ENCODE data around the gene AP1S1.
"Not testable (repeated sequence)": the region's sequence is repeated elsewhere in the genome, so short reads cannot be mapped to it uniquely, and the experiment has no call there.

The AP1S1 gene

GRCh38 chr7:101202603-101202918, 48.3 kb downstream of the AP1S1 start:
- DNase-seq: no peak

DNA sequence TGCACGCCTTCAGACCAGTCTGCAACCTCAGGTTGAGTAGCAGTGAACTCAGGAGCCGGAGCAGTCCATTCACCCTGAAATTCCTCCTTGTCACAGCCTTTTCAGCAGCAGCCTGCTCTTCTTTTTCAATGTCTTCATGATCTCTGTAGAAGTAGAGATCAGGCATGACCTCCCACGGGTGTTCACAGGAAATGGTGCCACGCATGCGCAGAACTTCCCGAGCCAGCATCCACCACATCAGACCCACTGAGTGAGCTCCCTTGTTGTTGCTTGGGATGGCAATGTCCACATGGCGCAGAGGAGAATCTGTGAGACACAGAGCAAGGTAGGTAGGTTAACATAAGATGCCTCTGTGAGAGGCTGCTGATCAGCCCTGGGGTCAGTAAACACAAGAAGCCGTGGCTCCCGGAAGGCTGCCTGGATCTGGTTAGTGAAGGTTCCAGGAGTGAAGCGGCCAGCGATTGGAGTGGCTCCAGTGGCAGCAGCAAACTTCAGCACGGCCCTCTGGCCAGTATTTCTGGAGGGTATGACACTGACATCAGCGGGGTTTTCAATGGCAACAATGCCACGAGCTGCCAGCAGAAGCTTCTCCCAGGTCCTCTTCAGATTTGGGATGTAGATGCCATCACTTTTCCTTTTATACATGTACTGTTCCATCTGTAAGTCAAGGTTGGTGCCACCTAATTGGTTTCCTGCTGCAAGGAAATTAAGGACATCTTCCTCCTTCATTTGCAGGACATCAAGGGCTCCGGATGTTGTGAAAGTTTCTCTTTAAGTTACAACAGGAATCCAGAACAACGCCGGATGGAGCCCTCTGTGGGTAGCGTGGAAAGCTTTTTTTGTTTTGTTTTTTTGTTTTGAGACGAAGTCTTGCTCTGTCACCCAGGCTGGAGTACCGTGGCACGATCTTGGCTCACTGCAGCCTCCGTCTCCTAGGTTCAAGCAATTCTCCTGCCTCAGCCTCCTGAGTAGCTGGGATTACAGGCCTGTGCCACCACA, 49.8 kb downstream of the AP1S1 start:
- not testable (repeated sequence) for DNase-seq

DNA sequence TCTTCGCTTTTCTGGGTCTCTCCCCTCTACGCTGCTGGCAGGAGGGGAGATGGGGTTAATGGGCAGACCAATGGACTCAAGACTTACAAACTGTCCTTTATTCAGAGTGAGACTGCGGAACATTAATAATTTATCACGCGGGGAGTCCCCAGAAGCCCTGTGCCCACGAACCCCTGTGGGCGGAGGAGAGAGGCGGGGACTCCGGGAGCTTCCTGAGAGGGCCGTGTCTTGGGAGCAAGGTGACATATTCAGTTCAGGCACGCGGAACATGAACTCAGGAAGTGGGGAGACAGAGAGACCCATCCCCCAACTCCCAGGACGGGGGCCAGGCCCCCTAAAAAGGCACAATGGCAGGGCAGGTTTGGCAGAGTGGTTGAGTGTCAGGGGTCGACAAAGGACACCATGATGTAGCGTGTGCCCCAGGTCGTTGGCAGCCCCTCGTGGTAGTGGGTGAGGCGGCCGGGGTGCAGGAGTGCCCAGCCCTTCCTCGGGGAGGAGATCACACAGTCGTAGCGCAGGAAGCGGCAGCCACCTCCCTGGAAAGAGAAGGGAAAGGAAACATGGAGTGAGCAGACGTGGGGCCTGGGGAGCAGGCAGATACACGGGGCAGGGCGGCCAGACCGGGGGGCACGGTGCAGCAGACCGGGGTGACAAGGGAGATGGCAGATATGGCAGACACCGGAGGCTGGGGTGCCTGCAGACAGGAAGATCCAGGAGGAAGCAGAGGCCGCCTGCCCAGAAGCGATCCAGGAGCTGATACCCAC, 51.8 kb downstream of the AP1S1 start:
- DNase-seq: no peak

GRCh38 chr7:101206665-101207042, 52.4 kb downstream of the AP1S1 start:
- no peak for DNase-seq

GRCh38 chr7:101207459-101207858, 53.2 kb downstream of the AP1S1 start:
- DNase-seq: no peak

- no peak for DNase-seq
Observed at GRCh38 chr7:101208794-101209193, 54.5 kb downstream of the AP1S1 start.

DNA sequence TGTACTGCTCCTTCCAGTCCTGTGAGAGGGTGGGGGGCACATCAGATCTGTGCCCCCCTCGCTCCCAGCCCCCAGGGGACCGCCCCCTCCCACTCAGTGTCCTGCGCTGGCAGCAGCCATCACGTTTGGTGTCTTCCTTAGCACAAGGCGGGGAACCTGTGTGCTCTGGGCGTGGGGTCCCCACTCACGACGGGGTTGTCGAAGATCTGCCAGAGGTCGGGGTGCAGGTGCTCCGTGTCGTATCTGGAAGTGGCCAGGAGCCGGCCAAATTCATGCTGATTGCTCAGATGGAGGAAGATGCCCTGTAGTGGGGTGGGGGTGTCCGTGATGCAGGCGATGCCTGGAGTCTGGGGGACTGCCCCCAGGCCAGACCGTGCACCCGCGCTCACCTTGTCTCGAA, 55.9 kb downstream of the AP1S1 start:
- no peak for DNase-seq
